LNCaP clone FGC (cell line): ENCODE measurements around the gene EMID1.

Source experiments
- DNase-seq: peaks from one replicate; pipeline ENCODE4 v3.0.0-alpha.2; 2011; ENCODE audit warnings: low read depth
- H3K4me3 ChIP-seq: 2 replicates; pipeline ENCODE4 v1.5.1; 2011; ENCODE audit warnings: mild to moderate bottlenecking, low read depth, low read length, control low read depth
- TF ChIP-seq, protein P1 (sequence below): IDR thresholded peaks from 2 replicates; pipeline ENCODE4 v1.5.1; 2012; ENCODE audit warnings: mild to moderate bottlenecking; ENCODE audit not compliant: control insufficient read depth, insufficient read depth; ENCODE audit errors: extremely low read depth

Gene EMID1

DNA sequence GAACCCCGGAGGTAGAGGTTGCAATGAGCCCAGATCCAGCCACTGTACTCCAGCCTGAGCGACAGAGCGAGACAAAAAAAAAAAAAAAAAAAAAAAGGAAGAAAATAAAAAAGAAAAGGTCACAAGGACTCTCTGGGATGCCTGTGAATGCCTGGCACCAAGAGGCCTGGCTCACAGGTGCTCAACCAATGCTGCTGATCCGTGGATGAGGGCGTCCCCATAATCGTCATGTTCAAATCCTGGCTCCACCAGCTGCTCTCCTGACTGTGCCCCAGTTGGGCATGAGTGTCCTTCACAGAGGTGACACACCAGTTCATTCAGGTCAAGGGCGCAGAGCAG is 100.1 kb downstream of the EMID1 start:
- H3K4me3 ChIP-seq = no peak overlapping the region
- TF ChIP-seq, protein P1, sequence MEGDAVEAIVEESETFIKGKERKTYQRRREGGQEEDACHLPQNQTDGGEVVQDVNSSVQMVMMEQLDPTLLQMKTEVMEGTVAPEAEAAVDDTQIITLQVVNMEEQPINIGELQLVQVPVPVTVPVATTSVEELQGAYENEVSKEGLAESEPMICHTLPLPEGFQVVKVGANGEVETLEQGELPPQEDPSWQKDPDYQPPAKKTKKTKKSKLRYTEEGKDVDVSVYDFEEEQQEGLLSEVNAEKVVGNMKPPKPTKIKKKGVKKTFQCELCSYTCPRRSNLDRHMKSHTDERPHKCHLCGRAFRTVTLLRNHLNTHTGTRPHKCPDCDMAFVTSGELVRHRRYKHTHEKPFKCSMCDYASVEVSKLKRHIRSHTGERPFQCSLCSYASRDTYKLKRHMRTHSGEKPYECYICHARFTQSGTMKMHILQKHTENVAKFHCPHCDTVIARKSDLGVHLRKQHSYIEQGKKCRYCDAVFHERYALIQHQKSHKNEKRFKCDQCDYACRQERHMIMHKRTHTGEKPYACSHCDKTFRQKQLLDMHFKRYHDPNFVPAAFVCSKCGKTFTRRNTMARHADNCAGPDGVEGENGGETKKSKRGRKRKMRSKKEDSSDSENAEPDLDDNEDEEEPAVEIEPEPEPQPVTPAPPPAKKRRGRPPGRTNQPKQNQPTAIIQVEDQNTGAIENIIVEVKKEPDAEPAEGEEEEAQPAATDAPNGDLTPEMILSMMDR = no peak
- DNase-seq = no peak

DNA sequence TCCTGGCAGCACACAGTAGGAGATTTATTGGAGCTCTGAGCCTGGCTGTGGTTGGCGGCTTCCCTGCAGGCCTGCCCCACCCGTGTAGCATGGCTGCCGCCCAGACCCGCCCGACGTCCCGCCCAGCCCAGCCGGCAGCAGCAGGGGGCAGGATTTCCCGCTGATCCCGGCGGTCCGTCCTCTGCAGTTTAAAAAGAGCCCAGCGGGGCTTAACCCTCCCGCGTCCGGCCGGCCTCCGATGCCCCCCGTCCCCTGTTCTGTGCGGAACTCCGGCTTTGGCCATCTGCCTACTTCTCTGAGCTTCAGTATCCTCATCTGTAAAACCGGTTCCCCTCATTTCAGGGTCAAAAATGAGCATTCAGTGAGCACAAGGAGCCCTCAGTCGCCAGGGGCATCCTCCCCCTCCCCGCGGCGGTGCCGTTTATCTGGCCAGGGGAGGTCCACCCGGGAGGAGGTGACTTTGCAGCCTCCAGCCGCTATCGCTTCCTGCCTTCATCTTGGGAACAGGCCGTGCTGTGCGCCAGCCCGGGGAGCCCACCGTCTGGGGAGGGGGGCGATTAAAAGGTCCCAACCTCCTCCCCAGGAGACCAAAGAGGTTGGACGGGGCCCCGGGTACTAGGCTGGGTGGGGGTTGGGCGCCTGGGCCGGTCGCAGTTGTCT is 100.6 kb downstream of the EMID1 start, which contains the start of gene GAS2L1:
Gene GAS2L1, plus strand, starts transcription at position 476 of the 660 bp plus-strand sequence. CDS start 1,456 bp downstream, outside the sequence.
- H3K4me3 ChIP-seq = peak within 1 kb of the TSS; percentile 73
- DNase-seq = no peak

DNA sequence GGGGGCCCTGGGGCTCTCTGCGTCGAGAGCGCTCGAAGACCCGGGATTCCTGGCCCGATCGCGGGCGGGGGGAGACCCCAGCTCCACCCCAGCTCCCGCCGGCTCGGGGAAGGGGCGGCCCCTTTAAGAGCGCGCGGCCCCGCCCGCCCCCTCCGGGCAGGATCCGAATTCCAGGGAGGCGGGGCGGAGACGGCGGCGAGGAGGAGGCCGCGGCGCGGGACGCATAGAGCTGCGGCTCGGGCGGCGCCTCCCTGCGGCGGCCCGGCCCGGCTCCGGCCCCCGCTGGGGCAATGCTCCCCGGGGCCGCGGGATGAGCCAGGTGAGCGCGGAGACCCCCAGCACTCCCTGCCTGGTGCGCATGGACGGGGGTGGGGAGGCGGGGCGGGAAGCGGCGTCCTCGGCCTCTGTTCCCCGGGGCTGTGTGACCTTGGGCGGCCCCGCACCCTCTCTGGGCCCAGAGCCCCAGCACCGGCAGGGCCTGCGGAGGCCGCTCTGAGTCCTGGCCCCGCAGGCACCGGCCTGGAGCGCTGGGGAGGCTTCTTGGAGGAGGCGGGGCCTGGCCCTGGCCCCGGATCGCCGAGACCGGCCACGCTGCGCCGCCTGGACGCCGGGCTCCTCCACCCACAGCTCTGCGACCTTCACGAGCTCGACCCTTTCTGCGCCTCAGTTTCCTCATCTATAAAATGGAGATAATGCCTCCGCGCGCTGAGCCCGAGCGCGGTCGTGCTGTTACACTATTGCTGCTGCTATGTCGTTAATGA is 101.3 kb downstream of the EMID1 start:
- peak overlapping the region; percentile 73 for H3K4me3 ChIP-seq
- DNase-seq = no peak
- TF ChIP-seq, protein P1 = peak; percentile 14; the same call in 1 of the 2 replicates

More for the DNA sequence above, 100.6 kb downstream of the EMID1 start, which contains the start of gene GAS2L1:
- TF ChIP-seq, protein P1 = peak; percentile 60

DNA sequence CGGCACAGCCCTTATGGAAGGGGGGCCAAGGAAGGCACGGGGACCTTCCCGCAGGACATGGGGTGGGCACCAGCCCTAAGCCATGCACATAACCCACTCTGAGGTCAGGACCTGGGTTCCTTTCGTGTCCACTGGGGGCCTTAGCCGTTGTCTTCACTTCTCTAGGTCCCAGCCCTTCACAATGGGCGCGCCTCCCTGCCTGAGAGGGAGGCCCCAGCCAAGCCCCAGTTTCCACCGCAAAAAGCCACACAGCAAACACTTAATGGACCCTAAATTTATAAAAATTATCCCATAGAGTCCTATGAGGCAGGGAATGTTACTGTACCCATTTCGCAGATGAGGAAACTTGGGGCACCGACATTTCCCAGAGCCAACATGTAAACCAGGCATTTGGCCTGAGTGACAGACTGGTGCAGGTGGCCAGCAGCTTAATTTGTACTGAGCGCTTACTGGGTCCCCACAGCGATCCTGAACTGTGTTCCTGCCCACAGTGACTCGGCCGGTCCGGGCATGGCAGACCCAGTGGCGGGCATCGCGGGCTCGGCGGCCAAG is 102.0 kb downstream of the EMID1 start:
- TF ChIP-seq, protein P1 = no peak
- peak overlapping the region; percentile 73 for H3K4me3 ChIP-seq
- no peak for DNase-seq

DNA sequence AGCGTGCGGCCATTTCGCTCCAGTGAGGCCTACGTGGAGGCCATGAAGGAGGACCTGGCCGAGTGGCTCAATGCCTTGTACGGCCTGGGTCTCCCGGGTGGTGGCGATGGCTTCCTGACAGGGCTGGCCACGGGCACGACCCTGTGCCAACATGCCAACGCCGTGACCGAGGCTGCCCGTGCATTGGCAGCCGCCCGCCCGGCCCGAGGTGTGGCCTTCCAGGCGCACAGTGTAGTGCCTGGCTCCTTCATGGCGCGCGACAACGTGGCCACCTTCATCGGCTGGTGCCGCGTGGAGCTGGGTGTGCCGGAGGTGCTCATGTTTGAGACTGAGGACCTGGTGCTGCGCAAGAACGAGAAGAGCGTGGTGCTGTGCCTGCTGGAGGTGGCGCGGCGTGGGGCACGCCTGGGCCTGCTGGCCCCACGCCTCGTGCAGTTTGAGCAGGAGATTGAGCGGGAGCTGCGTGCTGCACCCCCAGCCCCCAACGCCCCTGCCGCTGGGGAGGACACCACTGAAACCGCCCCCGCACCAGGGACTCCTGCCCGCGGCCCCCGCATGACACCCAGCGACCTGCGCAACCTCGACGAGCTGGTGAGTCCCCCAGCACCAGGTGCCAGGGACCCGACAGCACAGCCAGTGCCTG is 102.6 kb downstream of the EMID1 start:
- H3K4me3 ChIP-seq = peak overlapping the region; percentile 73; the same call in 1 of the 2 replicates
- TF ChIP-seq, protein P1 = no peak
- no peak for DNase-seq

DNA sequence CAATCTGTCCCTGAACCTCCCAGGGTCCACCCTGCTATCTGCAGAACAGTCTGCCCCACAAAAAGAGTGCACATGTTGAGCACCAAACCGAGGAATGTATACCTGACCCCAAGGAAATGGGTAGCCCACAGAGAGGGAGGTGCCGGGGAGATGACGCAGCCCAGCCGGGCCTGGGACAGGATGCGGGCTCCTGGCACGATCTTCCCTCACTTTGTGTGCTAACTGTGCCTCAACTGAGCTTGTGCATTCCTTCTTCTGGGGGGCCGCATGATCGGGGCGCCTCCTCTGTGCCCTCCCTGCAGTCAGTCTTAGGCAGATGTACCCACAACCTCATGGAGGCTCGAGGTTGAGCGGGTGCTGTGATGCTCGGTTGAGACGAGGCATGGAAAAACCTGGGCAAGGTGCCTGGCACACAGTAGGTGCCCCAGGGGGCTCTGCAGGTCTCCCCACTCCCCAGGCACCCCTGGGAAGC is 103.1 kb downstream of the EMID1 start:
- H3K4me3 ChIP-seq = no peak overlapping the region
- DNase-seq = no peak
- TF ChIP-seq, protein P1 = no peak
